Caco-2 (cell line): ENCODE data around the gene GRIN2A. TPM values are rescaled to one million over a fixed set of nuclear protein-coding genes. Genes with fewer than 3 reads are reported as not detected.

ENCODE experiments used
- BruUV-seq: library from RNA; stranded (reverse); fragments of 400-500 nt; replicated peaks from 2 replicates; lab custom pipeline; 2021; lab: Mats Ljungman, UMichigan
- CTCF ChIA-PET: fragments of 300-600 bp; sonication (Branson Sonifier 250); formaldehyde crosslinking; loops from one replicate; lab custom pipeline; 2022; ENCODE audit warnings: antibody characterized with exemption; lab: Charles Lee
- POLR2A ChIA-PET: fragments of 300-600 bp; sonication (Branson Sonifier 250); formaldehyde crosslinking; loops from one replicate; lab custom pipeline; 2022; ENCODE audit warnings: antibody characterized with exemption; lab: Charles Lee
- DNase-seq, 2 experiments: peaks; one replicate each; pipeline versions ENCODE4 v3.0.0 to v3.0.0-alpha.2; 2020 to 2022
- H3K27me3 ChIP-seq: replicated peaks from 2 replicates; pipeline ENCODE4 v1.6.0; 2011; ENCODE audit warnings: low read length; ENCODE audit not compliant: control insufficient read depth, insufficient read depth
- H3K36me3 ChIP-seq: 2 replicates; pipeline ENCODE4 v1.5.1; 2011; ENCODE audit warnings: low read length; ENCODE audit not compliant: control insufficient read depth, insufficient read depth
- H3K4me1 ChIP-seq: fragments of 250-450 bp; sonication (Bioruptor Pico); 2 replicates; pipeline ENCODE4 v1.5.1; 2020; ENCODE audit warnings: mild to moderate bottlenecking
- H3K4me3 ChIP-seq: 2 replicates; pipeline ENCODE4 v1.5.1; 2011; ENCODE audit warnings: low read depth, mild to moderate bottlenecking, control low read depth, low read length
- H3K9me3 ChIP-seq: fragments of 250-450 bp; sonication (Bioruptor Pico); 2 replicates; pipeline ENCODE4 v1.5.1; 2020; ENCODE audit warnings: mild to moderate bottlenecking, moderate library complexity
- H3K27ac Mint-ChIP-seq: one replicate; pipeline ENCODE4 v1.8.0; 2022; ENCODE audit warnings: mixed read lengths; ENCODE audit not compliant: unreplicated experiment
- H3K27me3 Mint-ChIP-seq: one replicate; pipeline ENCODE4 v1.8.0; 2022; ENCODE audit warnings: mixed read lengths; ENCODE audit not compliant: insufficient read depth, unreplicated experiment
- H3K36me3 Mint-ChIP-seq: one replicate; pipeline ENCODE4 v1.8.0; 2022; ENCODE audit warnings: mild to moderate bottlenecking, mixed read lengths; ENCODE audit not compliant: insufficient read depth, unreplicated experiment
- H3K4me1 Mint-ChIP-seq: one replicate; pipeline ENCODE4 v1.8.0; 2022; ENCODE audit warnings: low read depth, mixed read lengths; ENCODE audit not compliant: unreplicated experiment
- H3K4me3 Mint-ChIP-seq: one replicate; pipeline ENCODE4 v1.8.0; 2022; ENCODE audit warnings: mild to moderate bottlenecking, moderate library complexity, mixed read lengths; ENCODE audit not compliant: unreplicated experiment
- H3K9me3 Mint-ChIP-seq: one replicate; pipeline ENCODE4 v1.8.0; 2022; ENCODE audit warnings: mixed read lengths; ENCODE audit not compliant: unreplicated experiment
- intact Hi-C: fragments of 100-400 bp; cut with micrococcal nuclease; formaldehyde crosslinking; loops from one replicate; pipeline ENCODE4 v1.10.0; 2022; ENCODE audit not compliant: unreplicated experiment
- total RNA-seq: library from RNA; stranded (reverse); gene quantifications from 2 replicates; pipeline ENCODE4 v1.2.3, GENCODE V29; 2022
- TF ChIP-seq, protein P1 (sequence below), 2 experiments: fragments of 200-600 bp in 1 of 2; IDR thresholded peaks; 1 replicate in 1 of 2; 2 replicates in 1 of 2; pipeline versions ENCODE4 v1.5.1 to v1.8.0; 2011 to 2022; ENCODE audit warnings: antibody characterized with exemption in 1 of 2, control low read depth in 1 of 2, inconsistent platforms in 1 of 2, low read depth in 1 of 2, low read length in 1 of 2, mild to moderate bottlenecking in 1 of 2, moderate library complexity in 1 of 2; ENCODE audit not compliant: insufficient read depth in 1 of 2, severe bottlenecking in 1 of 2, unreplicated experiment in 1 of 2

Gene GRIN2A
- total RNA-seq, 1 experiment from 2014 or later: 0.54 TPM

DNA sequence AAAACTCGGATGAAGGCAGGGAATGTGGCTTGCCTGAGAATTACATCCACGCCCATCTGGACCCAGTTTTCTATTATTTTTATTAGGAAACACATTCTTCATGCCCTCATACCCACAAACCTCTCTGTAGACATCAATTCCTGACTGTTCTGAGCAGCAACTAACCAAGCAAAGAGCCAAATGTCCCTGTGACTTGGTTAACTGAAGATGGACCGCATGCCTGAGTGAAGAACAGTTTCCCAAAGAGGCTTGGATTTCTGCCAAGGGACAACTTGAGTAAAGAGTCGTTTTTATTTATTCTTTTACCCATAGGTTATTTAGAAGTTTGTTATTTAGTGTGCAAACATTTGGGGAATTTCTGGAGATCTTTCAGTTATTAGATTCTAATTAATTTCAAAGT, 259.8 kb downstream of the GRIN2A start:
- POLR2A ChIA-PET: no interaction called here
- Histone ChIP-seq H3K27me3 (no peaks in the 10 kb centered on the region), H3K36me3 (no peaks in the 10 kb centered on the region), H3K4me1 (no peaks in the 10 kb centered on the region), H3K4me3 (no peak overlapping the region), H3K9me3 (no peaks in the 10 kb centered on the region)
- intact Hi-C loops: no loop called here
- H3K9me3 Mint-ChIP-seq: no peaks in the 10 kb centered on the region
- H3K4me1 Mint-ChIP-seq: no peaks in the 10 kb centered on the region
- no peak overlapping the region for H3K27ac Mint-ChIP-seq
- CTCF ChIA-PET: no interaction called here
- H3K4me3 Mint-ChIP-seq: no peak overlapping the region
- TF ChIP-seq, protein P1, sequence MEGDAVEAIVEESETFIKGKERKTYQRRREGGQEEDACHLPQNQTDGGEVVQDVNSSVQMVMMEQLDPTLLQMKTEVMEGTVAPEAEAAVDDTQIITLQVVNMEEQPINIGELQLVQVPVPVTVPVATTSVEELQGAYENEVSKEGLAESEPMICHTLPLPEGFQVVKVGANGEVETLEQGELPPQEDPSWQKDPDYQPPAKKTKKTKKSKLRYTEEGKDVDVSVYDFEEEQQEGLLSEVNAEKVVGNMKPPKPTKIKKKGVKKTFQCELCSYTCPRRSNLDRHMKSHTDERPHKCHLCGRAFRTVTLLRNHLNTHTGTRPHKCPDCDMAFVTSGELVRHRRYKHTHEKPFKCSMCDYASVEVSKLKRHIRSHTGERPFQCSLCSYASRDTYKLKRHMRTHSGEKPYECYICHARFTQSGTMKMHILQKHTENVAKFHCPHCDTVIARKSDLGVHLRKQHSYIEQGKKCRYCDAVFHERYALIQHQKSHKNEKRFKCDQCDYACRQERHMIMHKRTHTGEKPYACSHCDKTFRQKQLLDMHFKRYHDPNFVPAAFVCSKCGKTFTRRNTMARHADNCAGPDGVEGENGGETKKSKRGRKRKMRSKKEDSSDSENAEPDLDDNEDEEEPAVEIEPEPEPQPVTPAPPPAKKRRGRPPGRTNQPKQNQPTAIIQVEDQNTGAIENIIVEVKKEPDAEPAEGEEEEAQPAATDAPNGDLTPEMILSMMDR (IDR thresholded peaks at IDR 0.05; ENCODE audit: insufficient read depth in 1 of 2, low read depth in 1 of 2, low read length in 1 of 2, severe bottlenecking in 1 of 2, unreplicated experiment in 1 of 2): no peak
- peaks cover 11% of the 10 kb centered on the region for H3K27me3 Mint-ChIP-seq
- H3K36me3 Mint-ChIP-seq: no peaks in the 10 kb centered on the region
- no TSS peak for BruUV-seq
- DNase-seq: no peak

DNA sequence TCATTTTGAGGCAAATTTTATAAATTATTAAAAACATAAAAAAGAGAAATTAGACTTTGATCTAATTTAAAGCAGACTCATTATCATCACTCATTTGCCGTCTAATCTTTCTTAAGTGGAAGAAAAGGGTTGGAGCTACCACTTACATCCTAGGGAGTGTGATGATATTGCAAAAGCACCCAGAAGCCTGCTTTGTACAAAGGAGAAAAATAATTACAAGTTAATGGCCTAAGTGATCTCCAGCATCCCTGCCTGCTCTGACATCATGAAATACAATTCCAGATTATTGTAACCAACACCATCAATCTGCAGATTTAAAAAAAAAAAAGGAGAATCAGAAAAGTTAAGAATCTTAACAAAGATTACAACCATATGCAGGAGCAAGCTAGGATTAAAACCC, 260.2 kb downstream of the GRIN2A start:
- H3K4me1 ChIP-seq: no peaks in the 10 kb centered on the region
- H3K4me3 Mint-ChIP-seq: no peak overlapping the region
- H3K36me3 Mint-ChIP-seq: no peaks in the 10 kb centered on the region
- DNase-seq: no peak
- peaks cover 11% of the 10 kb centered on the region for H3K27me3 Mint-ChIP-seq
- TF ChIP-seq, protein P1 (IDR thresholded peaks at IDR 0.05; ENCODE audit: insufficient read depth in 1 of 2, low read depth in 1 of 2, low read length in 1 of 2, severe bottlenecking in 1 of 2, unreplicated experiment in 1 of 2): no peak
- H3K27ac Mint-ChIP-seq: no peak overlapping the region
- H3K36me3 ChIP-seq: no peaks in the 10 kb centered on the region
- CTCF ChIA-PET: no interaction called here
- BruUV-seq: no TSS peak
- H3K4me1 Mint-ChIP-seq: no peaks in the 10 kb centered on the region
- no peaks in the 10 kb centered on the region for H3K9me3 ChIP-seq
- POLR2A ChIA-PET: no interaction called here
- no peaks in the 10 kb centered on the region for H3K9me3 Mint-ChIP-seq
- intact Hi-C loops: no loop called here
- H3K27me3 ChIP-seq: no peaks in the 10 kb centered on the region
- no peak overlapping the region for H3K4me3 ChIP-seq

DNA sequence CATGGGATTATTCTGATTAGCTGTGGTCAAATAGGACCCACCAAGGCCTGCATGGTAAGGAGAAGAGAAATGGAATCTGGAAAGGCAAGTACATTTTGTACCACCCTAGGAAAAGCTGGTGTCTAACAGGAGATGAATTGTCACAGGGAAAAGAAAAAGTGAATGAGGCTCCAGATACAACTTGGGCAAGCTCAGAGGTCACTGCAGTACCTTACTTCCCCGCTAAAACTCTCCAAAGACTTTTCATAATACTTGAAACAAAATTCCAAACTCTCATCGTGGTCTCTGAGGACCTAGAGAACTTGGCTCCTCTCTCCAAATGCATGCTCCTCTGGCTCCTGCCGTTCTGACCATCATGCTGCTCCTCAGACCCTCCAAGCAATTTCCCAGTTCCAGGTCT, 262.8 kb downstream of the GRIN2A start:
- Histone ChIP-seq H3K4me3 (no peak overlapping the region), H3K4me1 (no peaks in the 10 kb centered on the region), H3K9me3 (no peaks in the 10 kb centered on the region), H3K36me3 (no peaks in the 10 kb centered on the region), H3K27me3 (no peaks in the 10 kb centered on the region)
- BruUV-seq: no TSS peak
- POLR2A ChIA-PET: interaction anchor here (0.7 kb wide), 1 partner anchor 109 kb away, joined by 4 read pairs; no protein-coding TSS in a partner anchor
- TF ChIP-seq, protein P1 (IDR thresholded peaks at IDR 0.05; ENCODE audit: insufficient read depth in 1 of 2, low read depth in 1 of 2, low read length in 1 of 2, severe bottlenecking in 1 of 2, unreplicated experiment in 1 of 2): peak in 1 of 2 experiments; percentile 6
- Mint-ChIP-seq H3K27ac (no peak overlapping the region), H3K36me3 (no peaks in the 10 kb centered on the region), H3K4me3 (no peak overlapping the region), H3K27me3 (peaks cover 11% of the 10 kb centered on the region), H3K9me3 (no peaks in the 10 kb centered on the region), H3K4me1 (no peaks in the 10 kb centered on the region)
- no peak for DNase-seq
- CTCF ChIA-PET: no interaction called here
- intact Hi-C loops: no loop called here
